ENCODE measurements around the gene TFB2M. TPM values are rescaled to one million over a fixed set of nuclear protein-coding genes. Genes with fewer than 3 reads are reported as not detected.

TFB2M gene
- total RNA-seq, 1 donor from 2014 or later: 9.5 TPM

DNA sequence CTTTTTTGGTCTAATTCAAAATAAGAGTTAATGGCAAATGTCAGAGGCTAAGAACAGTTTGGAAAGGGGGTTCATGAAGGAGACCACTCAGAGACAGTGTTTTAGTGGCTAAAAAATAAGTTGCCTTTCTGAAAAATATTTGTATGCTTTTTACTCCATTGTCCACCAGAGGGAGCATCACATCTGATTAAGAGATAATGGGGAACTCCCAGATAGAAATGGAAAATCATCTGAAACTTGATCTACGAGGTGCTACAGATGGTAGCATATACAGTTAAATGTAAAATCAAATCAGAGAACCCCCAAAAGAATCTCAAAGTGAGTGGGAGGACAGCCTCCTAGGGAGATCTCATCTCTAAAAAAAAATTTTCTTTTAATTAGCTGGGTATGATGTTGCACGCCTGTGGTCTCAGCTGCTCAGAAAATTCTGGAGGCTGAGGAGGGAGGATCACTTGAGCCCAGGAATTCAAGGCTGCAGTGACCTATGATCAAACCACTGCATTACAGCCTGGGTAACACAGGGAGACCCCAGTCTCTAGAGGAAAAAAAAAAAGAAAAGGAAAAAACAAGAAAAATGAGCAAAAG lies 68.6 kb downstream of the TFB2M start:
- no peak overlapping the region for H3K27ac Mint-ChIP-seq (ENCODE audit: unreplicated experiment)
- peaks cover 1% of the 10 kb centered on the region for H3K27me3 Mint-ChIP-seq (ENCODE audit: unreplicated experiment)
- H3K9me3 Mint-ChIP-seq (ENCODE audit: unreplicated experiment): no peaks in the 10 kb centered on the region
- H3K4me3 Mint-ChIP-seq (ENCODE audit: unreplicated experiment): no peak overlapping the region
- peak; percentile 26 for DNase-seq (ENCODE audit: low spot score)
- no peaks in the 10 kb centered on the region for H3K36me3 Mint-ChIP-seq (ENCODE audit: low read depth, unreplicated experiment)
- no peaks in the 10 kb centered on the region for H3K4me1 Mint-ChIP-seq (ENCODE audit: unreplicated experiment)
- TF ChIP-seq, protein P1, sequence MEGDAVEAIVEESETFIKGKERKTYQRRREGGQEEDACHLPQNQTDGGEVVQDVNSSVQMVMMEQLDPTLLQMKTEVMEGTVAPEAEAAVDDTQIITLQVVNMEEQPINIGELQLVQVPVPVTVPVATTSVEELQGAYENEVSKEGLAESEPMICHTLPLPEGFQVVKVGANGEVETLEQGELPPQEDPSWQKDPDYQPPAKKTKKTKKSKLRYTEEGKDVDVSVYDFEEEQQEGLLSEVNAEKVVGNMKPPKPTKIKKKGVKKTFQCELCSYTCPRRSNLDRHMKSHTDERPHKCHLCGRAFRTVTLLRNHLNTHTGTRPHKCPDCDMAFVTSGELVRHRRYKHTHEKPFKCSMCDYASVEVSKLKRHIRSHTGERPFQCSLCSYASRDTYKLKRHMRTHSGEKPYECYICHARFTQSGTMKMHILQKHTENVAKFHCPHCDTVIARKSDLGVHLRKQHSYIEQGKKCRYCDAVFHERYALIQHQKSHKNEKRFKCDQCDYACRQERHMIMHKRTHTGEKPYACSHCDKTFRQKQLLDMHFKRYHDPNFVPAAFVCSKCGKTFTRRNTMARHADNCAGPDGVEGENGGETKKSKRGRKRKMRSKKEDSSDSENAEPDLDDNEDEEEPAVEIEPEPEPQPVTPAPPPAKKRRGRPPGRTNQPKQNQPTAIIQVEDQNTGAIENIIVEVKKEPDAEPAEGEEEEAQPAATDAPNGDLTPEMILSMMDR (IDR thresholded peaks at IDR 0.05; ENCODE audit: unreplicated experiment): peak; percentile 96

DNA sequence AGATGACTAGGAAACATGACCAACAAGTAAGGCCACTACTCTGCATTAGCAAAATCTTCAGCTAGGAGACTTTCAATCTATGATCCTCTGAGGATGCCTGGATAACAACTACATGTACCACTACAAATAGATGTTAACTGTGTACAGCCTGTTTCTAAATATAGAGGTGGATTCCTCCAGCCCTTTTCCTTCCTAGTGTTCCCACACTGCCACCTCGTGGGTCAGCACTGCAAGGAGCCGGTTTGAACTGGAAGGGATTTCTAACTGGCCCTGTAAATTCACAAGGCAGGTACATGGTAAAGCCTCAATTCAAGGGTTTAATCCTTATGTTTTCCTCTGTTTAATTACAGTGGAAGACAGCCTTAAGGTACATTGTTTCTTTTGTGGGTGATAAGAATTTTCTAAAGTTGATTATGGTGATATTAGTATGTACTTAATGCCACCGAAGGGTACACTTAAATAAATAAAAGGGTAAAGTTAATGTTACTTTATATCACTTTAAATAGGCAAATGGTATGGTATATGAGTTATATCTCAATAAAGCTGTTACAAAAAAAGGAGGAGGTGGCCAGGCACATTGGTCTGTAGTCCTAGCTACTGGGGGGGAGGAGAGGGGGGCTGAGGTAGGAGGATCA lies 73.3 kb downstream of the TFB2M start:
- peak; percentile 71 for DNase-seq (ENCODE audit: low spot score)
- H3K27ac Mint-ChIP-seq (ENCODE audit: unreplicated experiment): no peak overlapping the region
- H3K9me3 Mint-ChIP-seq (ENCODE audit: unreplicated experiment): no peaks in the 10 kb centered on the region
- peaks cover 1% of the 10 kb centered on the region for H3K27me3 Mint-ChIP-seq (ENCODE audit: unreplicated experiment)
- H3K36me3 Mint-ChIP-seq (ENCODE audit: low read depth, unreplicated experiment): no peaks in the 10 kb centered on the region
- H3K4me1 Mint-ChIP-seq (ENCODE audit: unreplicated experiment): no peaks in the 10 kb centered on the region
- TF ChIP-seq, protein P1 (IDR thresholded peaks at IDR 0.05; ENCODE audit: unreplicated experiment): peak; percentile 38
- no peak overlapping the region for H3K4me3 Mint-ChIP-seq (ENCODE audit: unreplicated experiment)

DNA sequence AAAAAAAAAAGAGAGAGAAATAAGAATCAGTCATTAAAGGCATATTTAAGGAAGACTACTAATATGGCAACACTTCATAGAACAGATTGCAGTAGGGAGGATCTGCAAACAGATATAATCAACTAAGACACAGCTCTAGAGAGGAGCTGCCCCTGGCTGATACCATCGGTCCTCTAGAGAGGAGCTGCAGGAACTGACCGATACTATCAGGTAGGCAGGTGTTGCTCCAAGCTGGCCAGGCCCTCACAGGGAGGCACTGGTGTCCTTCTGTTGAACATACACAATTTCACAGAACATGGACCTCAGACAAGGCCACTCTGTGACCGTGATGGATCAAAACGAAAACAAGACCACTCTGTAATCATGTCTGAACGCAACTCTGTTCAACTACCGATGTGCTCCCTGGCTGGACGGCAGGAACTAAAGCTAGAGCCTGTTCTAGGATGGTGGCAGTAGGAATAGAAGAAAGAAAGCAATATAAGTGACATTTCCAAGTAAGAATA lies 74.5 kb downstream of the TFB2M start:
- Mint-ChIP-seq H3K4me1 (ENCODE audit: unreplicated experiment) (no peaks in the 10 kb centered on the region), H3K27me3 (ENCODE audit: unreplicated experiment) (peaks cover 1% of the 10 kb centered on the region), H3K9me3 (ENCODE audit: unreplicated experiment) (no peaks in the 10 kb centered on the region), H3K4me3 (ENCODE audit: unreplicated experiment) (no peak overlapping the region), H3K27ac (ENCODE audit: unreplicated experiment) (no peak overlapping the region), H3K36me3 (ENCODE audit: low read depth, unreplicated experiment) (no peaks in the 10 kb centered on the region)
- DNase-seq (ENCODE audit: low spot score): no peak
- TF ChIP-seq, protein P1 (IDR thresholded peaks at IDR 0.05; ENCODE audit: unreplicated experiment): no peak

Other genes with a start within 250 kb of the TFB2M start
- 35.4 TPM for gene SMYD3, start 59.0 kb downstream of the TFB2M start, total RNA-seq (ENCODE audit: unreplicated experiment)
- 14.6 TPM for gene CNST, start 195 bp upstream of the TFB2M start, total RNA-seq (ENCODE audit: unreplicated experiment)
- gene SCCPDH, start 158.1 kb upstream of the TFB2M start, total RNA-seq (ENCODE audit: unreplicated experiment): 19.5 TPM

Data from endothelial cell (in vitro differentiated cells).